Psoas muscle (tissue), 8 donors: ENCODE measurements around the gene FBXO28. TPM values are rescaled to one million over a fixed set of nuclear protein-coding genes. Genes with fewer than 3 reads are reported as not detected.

Source experiments
- ATAC-seq, 4 donors: fragments of 200-7000 bp; cut with Tn5 transposase; one replicate each; pipeline ENCODE4 v1.9.1; 2020; ENCODE audit warnings: moderate library complexity in 3 of 4, mild to moderate bottlenecking in 2 of 4
- DNase-seq, 2 donors: peaks; one replicate each; pipeline ENCODE4 v3.0.0-alpha.2; 2020
- H3K27ac ChIP-seq: fragments of 200-600 bp; one replicate; pipeline ENCODE4 v1.8.0; 2022
- H3K27me3 ChIP-seq, 3 donors: fragments of 200-600 bp in 1 of 3; one replicate each; pipeline versions ENCODE4 v1.6.1 to v1.8.0; 2013 to 2022; ENCODE audit warnings: low read length in 2 of 3, mild to moderate bottlenecking in 2 of 3, moderate library complexity in 1 of 3; ENCODE audit not compliant: insufficient read depth in 3 of 3
- H3K36me3 ChIP-seq, 2 donors: fragments of 200-600 bp in 1 of 2; one replicate each; pipeline versions ENCODE4 v1.6.1 to v1.8.0; 2013 to 2022; ENCODE audit warnings: low read depth in 1 of 2, mild to moderate bottlenecking in 1 of 2, moderate library complexity in 1 of 2; ENCODE audit not compliant: insufficient read depth in 1 of 2
- H3K4me1 ChIP-seq: fragments of 200-600 bp; one replicate; pipeline ENCODE4 v1.8.0; 2022
- H3K4me3 ChIP-seq: fragments of 200-600 bp; one replicate; pipeline ENCODE4 v1.8.0; 2022; ENCODE audit warnings: mild to moderate bottlenecking
- H3K9me3 ChIP-seq: fragments of 200-600 bp; one replicate; pipeline ENCODE4 v1.8.0; 2022
- CTCF ChIP-seq: fragments of 200-600 bp; IDR thresholded peaks from one replicate; pipeline ENCODE4 v1.8.0; 2022; ENCODE audit warnings: antibody characterized with exemption
- WGBS, 3 donors: extraction: QIAGEN DNeasy Blood & Tissue Kit; methylation state at CpG; one replicate each; pipeline versions ENCODE4 v1.1.6 to v1.1.7; 2013; 5-methylcytosine and 5-hydroxymethylcytosine counted together
- intact Hi-C, 2 donors: fragments of 100-400 bp; cut with DNase I; formaldehyde crosslinking; loops; one replicate each; pipeline versions ENCODE4 v1.11.0 to v1.14.2; 2022
- polyA plus RNA-seq, 3 donors: library from polyadenylated mRNA; stranded (reverse); fragments of 200-250 nt; gene quantifications; one replicate each; pipeline ENCODE4 v1.2.3, GENCODE V29; 2013
- total RNA-seq, 4 donors: library from RNA; stranded (reverse); fragmentation: NEBNext Ultra II Directional in 2 of 4; extraction: Animal tissue kit (Norgen Biotek cat#: 25700) in 2 of 4; gene quantifications; one replicate each; pipeline versions ENCODE4 v1.2.1 to v1.2.4, GENCODE V29; 2021 to 2023
- donor health status: healthy with polysubstance abuse.
- donor health status: DM: no; HTN: no; CAD: no; lungs with moderate emphysema.
- donor health status: Bipolar disorder and iron deficiency.
- donor health status: healthy.
- donor health status: DM: yes; HTN: yes; CAD: no.
- donor health status: DM: no; HTN: no; CAD: no.
- donor health status: DM: no; HTN: no; CAD: no.
- donor health status: DM: yes; HTN: yes; CAD: no.

Gene FBXO28
- total and polyA plus RNA-seq, 7 donors = 8.9 to 29.5 (median 24.8) TPM

GRCh38 chr1:224109981-224110380 lies 3.9 kb upstream of the FBXO28 start:
- no peak for TF ChIP-seq CTCF
- 93 to 100% (median 100%) methylated on average over 1 of the region's 1 CpG for WGBS, 3 donors
- Histone ChIP-seq H3K9me3 (no peaks in the 10 kb centered on the region), H3K36me3 (no peaks in the 10 kb centered on the region), H3K4me1 (peaks cover 8% of the 10 kb centered on the region), H3K27me3 (peaks cover 0 to 9% (median 3%) of the 10 kb centered on the region in 3 donors), H3K4me3 (no peak overlapping the region), H3K27ac (no peak overlapping the region)
- ATAC-seq (no peak), DNase-seq (no peak)
- intact Hi-C loops = no loop called here

GRCh38 chr1:224113005-224113404 lies 906 bp upstream of the FBXO28 start:
- no peak for ATAC-seq
- H3K4me3 ChIP-seq = no peak overlapping the region
- peaks cover 0 to 9% (median 3%) of the 10 kb centered on the region in 3 donors for H3K27me3 ChIP-seq
- DNase-seq = no peak
- H3K4me1 ChIP-seq = peaks cover 24% of the 10 kb centered on the region
- no peak overlapping the region for H3K27ac ChIP-seq
- intact Hi-C loops = no loop called here
- peaks cover 0 to under 1% of the 10 kb centered on the region in 2 donors for H3K36me3 ChIP-seq
- TF ChIP-seq CTCF = no peak
- WGBS, 3 donors = 75 to 77% (median 77%) methylated on average over 10 of the region's 10 CpGs
- H3K9me3 ChIP-seq = no peaks in the 10 kb centered on the region

GRCh38 chr1:224113545-224113917 lies 380 bp upstream of the FBXO28 start:
- peaks cover 0 to 5% of the 10 kb centered on the region in 2 donors for H3K36me3 ChIP-seq
- H3K27me3 ChIP-seq = peaks cover 0 to 9% (median 3%) of the 10 kb centered on the region in 3 donors
- H3K4me1 ChIP-seq = peaks cover 24% of the 10 kb centered on the region
- intact Hi-C loops = no loop called here
- ATAC-seq (no peak), DNase-seq (no peak)
- WGBS, 3 donors = 56 to 74% (median 67%) methylated on average over 2 of the region's 2 CpGs
- H3K4me3 ChIP-seq = peak overlapping the region; percentile 85
- TF ChIP-seq CTCF = no peak
- no peaks in the 10 kb centered on the region for H3K9me3 ChIP-seq
- peak overlapping the region; percentile 88 for H3K27ac ChIP-seq

- H3K4me3 ChIP-seq = peak overlapping the region; percentile 85
- H3K36me3 ChIP-seq = peaks cover 0 to 5% of the 10 kb centered on the region in 2 donors
- ATAC-seq (peak in 1 of 4 donors; percentile 32), DNase-seq (no peak)
- peak overlapping the region; percentile 88 for H3K27ac ChIP-seq
- 1 to 3% (median 2%) methylated on average over 11 of the region's 11 CpGs for WGBS, 3 donors
- peaks cover 0 to 6% (median 3%) of the 10 kb centered on the region in 3 donors for H3K27me3 ChIP-seq
- H3K9me3 ChIP-seq = no peaks in the 10 kb centered on the region
- TF ChIP-seq CTCF = no peak
- intact Hi-C loops = loop anchor here in 1 of 2 donors (5.0 kb wide), 2 partner anchors 218 to 343 kb away; partner anchors contain the start of gene NVL
- H3K4me1 ChIP-seq = peaks cover 24% of the 10 kb centered on the region
Observed at GRCh38 chr1:224114787-224115175, 870 bp downstream of the FBXO28 start.

- no peak for DNase-seq
- peak; percentile 69 for TF ChIP-seq CTCF
- Histone ChIP-seq H3K27ac (no peak overlapping the region), H3K36me3 (peaks cover 0 to 5% of the 10 kb centered on the region in 2 donors), H3K9me3 (no peaks in the 10 kb centered on the region), H3K27me3 (peaks cover 0 to 3% (median 0%) of the 10 kb centered on the region in 3 donors), H3K4me3 (no peak overlapping the region), H3K4me1 (peaks cover 24% of the 10 kb centered on the region)
- intact Hi-C loops = loop anchor here (1.0 to 5.0 kb wide), 4 partner anchors 216 to 341 kb away; partner anchors contain the start of gene NVL (in 1 of the 2)
- WGBS, 3 donors = 15 to 24% (median 20%) methylated on average over 4 of the region's 4 CpGs
- peak in 1 of 4 donors; percentile 43 for ATAC-seq
Observed at GRCh38 chr1:224116131-224116530, 2.2 kb downstream of the FBXO28 start.
